Measurements from ENCODE around the gene APC2.
A peak's percentile ranks its signal among the peaks of the same experiment; 100 is the strongest.
"Not testable (repeated sequence)": the region's sequence is repeated elsewhere in the genome, so short reads cannot be mapped to it uniquely, and the experiment has no call there.

APC2 gene

GRCh38 chr19:1429750-1430149 is 20.2 kb upstream of the APC2 start:
- DNase-seq, result no peak

- no peak for DNase-seq
Observed at GRCh38 chr19:1430246-1430645, 19.7 kb upstream of the APC2 start.

- DNase-seq, result no peak
Observed at GRCh38 chr19:1431759-1432506, 18.0 kb upstream of the APC2 start.

GRCh38 chr19:1432507-1432887 is 17.4 kb upstream of the APC2 start:
- no peak for DNase-seq

GRCh38 chr19:1433119-1434039 is 16.5 kb upstream of the APC2 start:
- DNase-seq, result no peak

GRCh38 chr19:1434040-1434366 is 15.9 kb upstream of the APC2 start:
- no peak for DNase-seq

GRCh38 chr19:1434577-1435060 is 15.3 kb upstream of the APC2 start:
- DNase-seq, result no peak

- no peak for DNase-seq
Observed at GRCh38 chr19:1435378-1435989, 14.4 kb upstream of the APC2 start.

- DNase-seq, result no peak
Observed at GRCh38 chr19:1437609-1438008, 12.3 kb upstream of the APC2 start.

- peak; percentile 81 for DNase-seq
Observed at GRCh38 chr19:1438035-1438932, 11.6 kb upstream of the APC2 start, which contains the start of gene RPS15. RPS15 (plus strand) TSS chr19:1438396; CDS start chr19:1438426, 30 bp downstream.

- no peak for DNase-seq
Observed at GRCh38 chr19:1438933-1439354, 11.0 kb upstream of the APC2 start.

GRCh38 chr19:1439525-1440417 is 10.2 kb upstream of the APC2 start:
- DNase-seq, result not testable (repeated sequence)

GRCh38 chr19:1440418-1440801 is 9.5 kb upstream of the APC2 start:
- no peak for DNase-seq

- DNase-seq, result no peak
Observed at GRCh38 chr19:1441022-1441426, 8.9 kb upstream of the APC2 start.

GRCh38 chr19:1441677-1442438 is 8.1 kb upstream of the APC2 start:
- DNase-seq, result no peak

- peak; percentile 35 for DNase-seq
Observed at GRCh38 chr19:1445185-1445931, 4.6 kb upstream of the APC2 start.

GRCh38 chr19:1445932-1446712 is 3.8 kb upstream of the APC2 start:
- no peak for DNase-seq

GRCh38 chr19:1446713-1447481 is 3.0 kb upstream of the APC2 start:
- DNase-seq, result no peak

Data from DMS 273 treated with DMSO at 0.1 percent for 48 hours (cell line).